ENCODE measurements around the gene FLRT2.

FLRT2 gene

GRCh38 chr14:85565862-85566296 lies 35.9 kb downstream of the FLRT2 start:
- no peak for DNase-seq

GRCh38 chr14:85566603-85567002 lies 36.7 kb downstream of the FLRT2 start:
- peak; percentile 85 for DNase-seq

DNA sequence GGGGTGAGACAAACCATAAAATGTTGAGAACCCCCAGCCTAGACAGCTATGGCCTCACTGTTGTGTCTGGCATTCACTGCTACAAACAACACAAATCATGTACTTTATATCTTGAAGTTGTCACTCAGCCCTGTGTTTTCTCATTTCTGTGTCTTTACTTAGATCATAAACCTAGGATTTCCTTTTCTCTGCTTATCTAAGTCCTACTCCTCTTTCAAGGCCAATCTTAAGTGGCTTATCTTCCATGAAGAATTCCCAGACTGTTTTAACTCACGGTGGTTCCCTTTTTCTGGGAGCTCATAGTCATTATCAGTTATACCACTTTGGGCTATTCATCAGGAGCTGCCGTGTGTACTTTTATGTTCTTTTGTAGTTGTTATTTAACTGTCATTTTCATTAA lies 42.1 kb downstream of the FLRT2 start:
- no peak for DNase-seq

DNA sequence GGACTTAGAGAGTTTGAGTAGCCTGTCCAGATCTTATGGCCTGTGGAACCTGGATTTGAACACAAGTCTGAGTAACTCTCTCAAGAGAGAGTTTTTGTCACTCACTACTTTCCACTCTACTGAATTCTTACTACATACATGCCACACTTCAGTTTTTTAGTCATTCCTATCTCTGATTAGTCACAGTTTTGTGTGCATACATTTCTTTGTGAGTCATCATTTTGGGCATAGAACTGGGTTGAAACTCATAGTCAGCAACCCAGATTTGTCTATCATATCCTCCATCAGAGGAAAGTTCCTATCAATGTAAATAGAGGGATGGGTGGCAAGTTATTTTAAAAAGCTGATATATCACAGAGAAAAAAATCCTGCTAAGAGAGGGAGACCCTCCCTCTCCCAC lies 42.9 kb downstream of the FLRT2 start:
- DNase-seq, result peak; percentile 83

- no peak for DNase-seq
Observed at GRCh38 chr14:85573406-85573805, 43.5 kb downstream of the FLRT2 start.

DNA sequence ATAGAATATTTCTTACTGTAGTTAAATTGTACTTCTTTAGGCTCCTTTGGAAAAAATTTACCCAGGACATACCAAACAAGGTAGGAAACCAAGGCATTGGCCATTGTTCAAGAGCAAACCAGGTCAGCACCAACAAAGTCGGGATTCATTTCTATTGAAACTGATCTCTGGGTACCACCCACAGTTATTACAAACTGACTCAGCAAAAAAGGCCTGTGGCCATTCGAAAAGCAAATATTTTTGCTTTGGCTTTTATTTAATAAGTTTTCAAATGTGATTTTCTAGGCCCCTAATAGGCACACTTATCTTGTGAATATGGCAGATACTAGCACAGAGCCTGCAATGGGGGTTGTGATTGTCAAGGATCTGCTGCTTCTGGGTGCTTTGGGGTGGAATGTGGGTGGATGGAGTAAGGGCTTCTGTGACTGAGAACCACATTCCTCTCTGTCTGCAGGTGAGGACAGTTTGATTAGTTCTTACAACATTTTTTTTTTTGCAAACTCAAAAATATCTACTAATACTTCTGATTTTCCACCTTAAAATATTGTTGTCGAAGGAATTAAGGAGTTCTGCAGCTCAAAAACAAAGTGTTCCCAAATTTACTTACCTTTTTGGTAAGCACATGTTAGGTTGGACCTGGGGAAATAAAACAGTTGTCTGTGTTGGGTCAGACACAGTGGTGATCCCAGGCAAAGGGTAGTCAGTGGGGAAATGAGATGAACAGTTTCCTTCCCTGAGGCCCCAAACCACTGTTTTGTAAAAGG lies 45.1 kb downstream of the FLRT2 start:
- DNase-seq, result no peak

DNA sequence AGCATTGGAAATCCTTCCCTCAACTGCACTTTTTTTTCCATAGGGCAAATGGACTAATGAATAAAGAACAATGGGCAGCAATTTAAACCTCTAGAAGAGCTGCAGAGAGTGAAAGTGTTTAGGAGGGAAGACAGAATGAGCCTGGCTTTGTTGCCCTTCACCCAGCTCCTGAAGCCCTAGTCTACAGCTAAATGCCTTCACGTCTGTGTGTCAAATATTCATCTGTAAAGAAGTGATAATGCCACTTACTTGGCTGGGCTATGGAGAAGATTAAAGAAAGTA lies 45.6 kb downstream of the FLRT2 start:
- no peak for DNase-seq

GRCh38 chr14:85576218-85576617 lies 46.3 kb downstream of the FLRT2 start:
- DNase-seq, result no peak

DNA sequence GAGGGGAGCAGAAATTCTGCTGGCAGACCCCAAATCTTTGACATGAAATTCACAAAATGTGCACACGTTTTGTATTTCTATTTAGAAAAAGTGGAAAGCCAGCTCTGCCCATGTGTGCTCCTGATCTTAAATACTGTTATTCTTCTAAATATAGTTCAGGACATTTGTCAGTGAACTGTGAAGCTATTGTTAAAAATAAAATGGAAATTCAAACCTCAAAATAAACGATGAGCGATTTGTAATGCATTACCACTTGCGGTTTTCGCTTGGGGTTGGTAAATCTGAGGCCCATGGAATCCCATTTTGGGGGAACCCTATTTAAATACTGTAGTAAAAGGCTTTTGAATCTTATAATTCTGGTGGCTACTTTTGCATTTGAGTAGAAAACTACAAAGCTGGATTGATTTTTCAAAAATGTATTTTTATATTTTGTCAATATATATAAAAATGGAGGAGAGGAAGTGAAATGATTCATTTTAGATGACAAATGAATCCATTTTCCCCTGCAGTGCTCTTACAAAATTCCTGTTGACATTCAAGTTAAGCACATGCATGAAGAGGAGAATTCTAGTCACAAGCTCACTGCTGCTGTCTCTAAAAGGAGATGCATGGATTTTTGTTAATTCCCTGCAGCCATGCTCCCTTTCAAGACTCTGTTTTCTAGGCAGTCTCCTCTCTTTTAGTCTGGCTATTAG lies 47.1 kb downstream of the FLRT2 start:
- DNase-seq, result no peak

DNA sequence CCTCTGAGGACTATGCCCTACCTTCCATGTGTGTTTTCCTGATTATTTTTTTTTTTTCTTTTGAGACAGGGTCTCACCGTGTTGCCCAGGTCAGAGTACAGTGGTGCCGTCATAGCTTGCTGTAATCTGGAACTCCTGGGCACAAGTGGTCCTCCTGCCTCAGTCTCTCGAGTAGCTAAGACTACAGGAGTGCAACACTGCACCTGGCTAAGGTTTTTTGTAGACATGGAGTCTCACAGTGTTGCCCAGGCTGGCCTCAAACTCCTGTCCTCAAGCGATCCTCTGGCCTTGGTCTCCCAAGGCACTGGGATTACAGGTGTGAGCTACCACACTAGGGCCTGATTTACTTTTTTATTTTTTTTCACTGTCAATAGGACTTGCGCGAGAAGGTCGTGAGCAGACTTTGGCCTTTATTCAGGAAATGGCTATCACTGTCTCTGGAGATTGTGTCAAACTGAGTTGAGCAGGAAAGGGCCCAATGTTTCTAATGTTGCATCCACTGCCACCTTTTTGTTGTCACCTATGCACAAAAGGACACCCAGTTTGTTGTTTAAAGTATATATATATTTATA lies 47.7 kb downstream of the FLRT2 start:
- DNase-seq, result no peak

DNA sequence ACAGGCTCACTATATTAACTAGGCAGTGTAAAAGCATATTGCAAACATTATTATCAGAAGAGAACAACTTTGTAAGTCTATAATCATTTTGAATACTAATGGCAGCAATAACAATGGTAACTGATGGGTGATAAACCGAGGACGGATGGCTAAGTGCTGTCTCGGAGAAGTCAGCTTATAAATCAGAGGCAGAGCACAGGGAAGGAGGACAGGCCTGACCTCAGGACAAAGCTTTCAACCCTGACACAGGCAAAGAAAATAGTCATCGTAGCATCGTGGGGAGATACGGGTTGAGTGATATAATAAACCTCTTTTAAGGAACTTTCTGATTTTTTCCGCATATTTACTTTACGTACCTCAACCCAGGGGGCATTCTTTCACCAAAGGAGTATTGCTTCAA lies 48.4 kb downstream of the FLRT2 start:
- no peak for DNase-seq

DNA sequence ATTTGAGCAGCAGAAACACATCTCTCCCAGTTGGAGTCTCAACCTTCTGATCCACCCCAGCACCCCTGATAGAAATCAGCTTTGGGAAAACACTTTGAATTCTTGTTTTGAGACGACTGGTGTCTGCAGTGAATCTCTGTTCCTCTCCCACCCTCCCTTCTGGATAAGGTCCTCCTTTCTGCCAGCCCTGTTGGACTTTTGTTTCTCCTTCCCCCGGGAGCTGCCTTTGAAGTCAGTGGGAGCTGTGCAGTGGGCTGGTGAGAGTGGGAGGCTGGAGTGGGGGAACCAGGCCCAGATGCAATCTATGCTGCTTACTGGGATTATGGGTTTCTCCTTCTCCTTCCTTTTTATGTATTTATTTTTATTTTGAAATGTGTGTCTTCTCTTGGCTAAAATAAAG lies 49.0 kb downstream of the FLRT2 start:
- DNase-seq, result no peak

GRCh38 chr14:85579942-85580341 lies 50.0 kb downstream of the FLRT2 start:
- peak; percentile 62 for DNase-seq

DNA sequence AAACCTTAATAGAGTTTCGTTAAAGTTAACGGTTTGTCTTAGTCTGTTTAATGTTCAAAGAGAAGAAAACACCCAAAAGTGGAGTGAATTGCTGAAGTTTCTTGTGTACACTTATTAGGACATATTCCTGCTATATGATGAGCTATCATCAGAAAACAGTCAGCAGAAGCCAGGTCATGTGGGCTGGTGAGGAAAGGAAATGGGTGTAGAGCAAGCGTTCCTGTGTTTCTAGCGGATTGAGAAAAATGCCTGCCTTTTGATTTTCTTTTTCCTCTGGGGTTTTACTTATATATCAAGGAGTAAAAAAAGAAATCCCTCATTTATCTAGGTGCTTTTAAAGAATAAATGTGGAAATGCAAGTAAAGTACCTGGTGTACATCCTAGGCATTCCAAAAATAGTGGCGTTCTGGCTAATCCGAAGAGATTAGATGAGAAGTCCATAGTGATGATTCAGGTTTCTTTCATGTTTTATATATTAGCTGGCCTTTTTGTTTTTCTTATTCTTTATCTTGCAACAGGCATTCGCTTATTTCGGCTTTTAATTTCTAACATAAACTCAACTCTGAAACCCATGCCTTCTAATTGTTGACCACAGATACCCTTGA lies 50.7 kb downstream of the FLRT2 start:
- no peak for DNase-seq

DNA sequence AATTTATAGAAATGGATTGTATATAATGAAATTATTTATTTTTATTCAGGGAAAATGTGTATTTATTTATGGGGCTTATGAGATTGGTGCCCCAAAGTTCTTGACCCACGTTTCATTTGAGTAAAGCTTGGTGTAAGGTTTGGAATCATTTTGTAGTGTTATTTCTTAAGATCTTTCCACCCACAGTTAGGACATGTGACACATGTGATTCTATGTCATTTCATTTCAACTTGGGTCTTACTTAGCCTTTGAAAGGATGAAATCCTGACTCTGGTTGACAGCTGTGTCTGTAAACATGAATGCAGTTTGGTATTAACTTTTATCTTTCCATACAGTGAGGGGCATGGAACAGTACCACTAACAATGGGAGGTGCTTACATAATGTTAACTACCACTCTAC lies 51.7 kb downstream of the FLRT2 start:
- DNase-seq, result no peak

- no peak for DNase-seq
Observed at GRCh38 chr14:85583380-85583779, 53.4 kb downstream of the FLRT2 start.

DNA sequence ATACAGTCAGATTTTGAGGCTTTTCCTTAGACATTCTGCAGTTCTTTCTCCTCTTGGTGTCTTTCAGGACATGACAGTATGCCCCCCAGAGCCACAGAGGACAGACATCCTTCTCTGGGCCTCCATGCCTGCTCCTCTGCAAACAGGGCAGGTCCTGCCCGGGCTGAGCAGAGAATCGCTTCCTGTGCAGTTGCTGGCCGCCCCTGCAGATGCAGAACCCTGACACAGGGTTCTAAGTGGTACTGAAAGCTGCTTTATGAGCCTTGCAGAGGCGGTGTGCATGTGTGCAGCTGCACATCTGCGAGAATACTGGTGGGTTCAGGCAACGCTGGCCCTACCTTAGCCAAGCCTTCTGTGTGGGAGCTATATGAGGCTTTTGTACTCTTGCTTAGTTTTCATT lies 54.5 kb downstream of the FLRT2 start:
- no peak for DNase-seq

DNA sequence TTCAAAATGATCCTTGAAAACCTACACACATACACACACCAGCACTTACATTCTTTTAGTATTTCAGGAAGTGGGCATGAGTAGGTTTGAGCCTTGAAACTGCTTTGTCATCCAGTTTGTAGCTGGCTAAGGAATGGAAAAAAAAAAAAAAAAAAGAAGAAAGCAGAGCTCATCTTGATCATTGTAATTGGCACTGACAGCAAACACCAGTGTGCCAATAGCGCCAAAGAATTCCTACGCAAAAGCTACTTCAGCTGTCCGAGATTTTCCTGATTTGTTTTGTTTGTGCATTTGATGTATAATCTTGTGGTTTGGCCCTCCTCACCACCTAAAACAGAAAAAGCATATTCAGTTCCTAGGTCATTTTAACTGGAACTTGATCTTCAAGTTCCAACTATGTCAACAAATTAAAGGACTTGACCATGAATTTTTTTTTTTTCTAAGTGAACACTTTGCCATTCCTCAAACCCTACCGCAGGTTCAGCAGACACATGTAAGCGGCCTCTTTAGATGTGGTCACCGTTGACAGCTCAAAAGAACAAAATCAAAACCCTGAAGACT lies 57.3 kb downstream of the FLRT2 start:
- DNase-seq, result peak; percentile 67

DNA sequence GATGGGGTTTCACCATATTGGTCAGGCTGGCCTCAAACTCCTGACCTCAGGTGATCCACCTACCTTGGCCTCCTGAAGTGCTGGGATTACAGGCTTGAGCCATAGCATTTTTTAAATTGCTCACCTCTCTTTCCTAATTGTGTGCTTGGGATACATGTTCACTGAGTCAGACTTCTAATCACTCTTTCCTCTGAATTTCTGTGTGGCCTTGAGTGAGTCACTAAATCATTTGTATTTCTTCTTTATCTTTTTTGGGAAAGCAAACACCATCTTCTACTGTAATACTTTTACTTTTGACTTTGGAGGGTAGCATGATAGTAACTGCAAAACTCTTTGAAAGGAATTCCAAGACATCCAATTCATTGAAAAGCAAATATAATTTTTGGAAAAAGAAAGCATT lies 60.8 kb downstream of the FLRT2 start:
- DNase-seq, result no peak

DNA sequence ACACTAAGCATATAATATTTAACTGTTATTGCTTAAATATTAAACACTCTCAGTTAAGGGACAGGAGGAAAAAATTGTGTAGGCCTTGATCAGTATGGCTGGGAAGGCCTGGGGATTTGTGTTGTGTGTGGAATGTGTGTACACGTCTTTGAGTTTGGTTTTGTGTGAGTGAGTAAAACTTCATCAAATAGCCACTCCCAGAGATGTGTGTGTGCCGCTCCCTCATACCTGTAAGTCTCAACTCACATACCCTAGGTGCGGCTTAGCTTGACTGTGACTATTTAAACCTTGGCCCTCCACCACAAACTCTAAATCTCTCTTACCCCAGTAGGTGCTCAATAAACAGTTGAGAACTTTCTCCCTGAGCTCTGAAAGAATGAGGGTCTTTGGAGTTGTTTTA lies 64.3 kb downstream of the FLRT2 start:
- DNase-seq, result no peak

- no peak for DNase-seq
Observed at GRCh38 chr14:85595981-85596380, 66.0 kb downstream of the FLRT2 start.

DNA sequence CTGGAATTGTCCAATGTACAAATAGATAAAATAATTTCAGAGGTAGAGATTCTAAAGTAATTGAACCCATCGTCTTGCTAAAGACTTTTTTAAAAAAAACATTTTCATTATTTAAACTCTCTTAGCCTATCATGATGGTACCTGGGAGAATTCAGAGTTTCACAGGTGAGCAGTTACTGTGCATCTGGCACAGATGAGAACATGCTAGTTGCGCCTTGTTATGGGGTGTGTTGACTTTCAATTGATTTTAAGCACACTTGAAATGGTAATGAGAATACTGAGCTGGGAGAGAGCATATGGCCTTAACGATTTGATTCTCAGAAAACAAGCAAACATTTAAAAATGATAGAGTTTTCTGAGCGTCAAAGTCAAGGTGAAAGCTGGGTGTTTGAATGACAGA lies 66.6 kb downstream of the FLRT2 start:
- no peak for DNase-seq

DNA sequence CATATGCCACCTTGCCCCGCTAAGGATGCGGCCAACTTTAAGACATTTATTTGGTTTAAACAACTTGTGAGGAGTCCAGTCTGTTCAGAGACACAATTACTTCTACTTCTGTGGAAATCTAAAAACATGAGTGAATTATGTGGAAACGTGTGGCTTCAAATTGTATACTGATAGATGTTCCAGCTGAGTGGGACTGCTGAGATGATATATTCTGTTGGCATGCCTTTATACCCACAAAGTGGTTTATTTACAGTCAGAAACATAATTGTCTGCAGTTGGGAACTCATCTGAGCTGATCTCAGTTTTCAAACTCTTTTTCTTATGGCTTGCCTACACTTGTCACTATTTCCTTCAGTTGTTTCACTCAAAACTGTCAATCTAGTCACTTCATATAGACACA lies 67.8 kb downstream of the FLRT2 start:
- no peak for DNase-seq

DNA sequence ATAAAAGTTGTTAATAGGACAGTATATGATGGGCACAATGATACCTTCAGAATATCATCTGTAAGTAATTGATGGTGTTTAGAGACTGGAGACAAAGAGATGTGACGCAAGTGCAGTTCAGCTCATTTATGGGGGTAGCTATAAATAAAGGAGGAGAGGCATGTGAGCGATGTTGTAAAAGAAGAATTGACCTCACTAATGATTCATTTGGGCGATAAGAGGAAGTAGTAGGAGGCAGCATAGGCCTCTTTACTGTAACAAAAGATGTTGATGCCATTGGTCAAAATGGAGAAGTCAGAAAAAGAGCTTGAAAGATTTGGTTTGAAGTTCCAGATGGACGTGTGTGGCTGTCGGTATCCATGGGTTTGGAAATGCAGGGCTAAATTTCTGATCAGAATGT lies 70.0 kb downstream of the FLRT2 start:
- DNase-seq, result no peak
